ENCODE results near the gene GLB1L2.

Gene GLB1L2

DNA sequence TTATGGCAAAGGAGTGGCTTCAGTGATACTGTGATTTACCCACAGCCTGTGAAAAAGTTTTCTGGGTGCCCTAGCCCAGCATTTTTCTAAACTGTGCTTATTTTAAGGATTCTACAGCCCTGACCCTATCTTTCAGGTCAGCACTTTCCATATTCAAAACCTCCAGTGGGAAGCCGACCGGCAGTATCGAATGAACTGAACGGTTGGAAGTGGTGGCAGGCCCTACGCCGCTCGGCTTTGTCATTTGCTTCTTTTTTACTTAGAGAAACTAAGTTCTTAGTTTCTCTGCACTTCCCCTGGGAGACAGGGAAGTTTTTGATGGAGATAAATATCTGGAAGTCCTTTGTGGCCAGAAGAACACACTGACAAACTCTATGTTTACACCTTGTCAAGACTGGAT, 994 bp downstream of the GLB1L2 start:
- no peaks in the 10 kb centered on the region for H3K27me3 Mint-ChIP-seq
- peaks cover 18% of the 10 kb centered on the region for H3K4me1 Mint-ChIP-seq
- no peak for DNase-seq (ENCODE audit: low spot score in 2 of 2)
- no peak for ATAC-seq (replicated peaks; ENCODE audit: extremely low read depth, poor library complexity, severe bottlenecking)
- no peaks in the 10 kb centered on the region for H3K9me3 Mint-ChIP-seq
- H3K36me3 Mint-ChIP-seq (ENCODE audit: insufficient read depth): peaks cover 2% of the 10 kb centered on the region
- H3K4me3 Mint-ChIP-seq: peak overlapping the region; percentile 80
- H3K27ac Mint-ChIP-seq (ENCODE audit: low read depth): peak overlapping the region; percentile 64

- ATAC-seq (replicated peaks; ENCODE audit: extremely low read depth, poor library complexity, severe bottlenecking) (no peak), DNase-seq (ENCODE audit: low spot score in 2 of 2) (no peak)
- Mint-ChIP-seq H3K36me3 (ENCODE audit: insufficient read depth) (peaks cover 2% of the 10 kb centered on the region), H3K27me3 (no peaks in the 10 kb centered on the region), H3K9me3 (no peaks in the 10 kb centered on the region), H3K27ac (ENCODE audit: low read depth) (no peak overlapping the region), H3K4me3 (peak overlapping the region; percentile 80), H3K4me1 (peaks cover 18% of the 10 kb centered on the region)
These were observed 1.5 kb downstream of the GLB1L2 start for GRCh38 chr11:134333312-134333711.

GRCh38 chr11:134333946-134334345, 2.2 kb downstream of the GLB1L2 start:
- Mint-ChIP-seq H3K27me3 (no peaks in the 10 kb centered on the region), H3K9me3 (no peaks in the 10 kb centered on the region), H3K4me3 (no peak overlapping the region), H3K27ac (ENCODE audit: low read depth) (no peak overlapping the region), H3K36me3 (ENCODE audit: insufficient read depth) (peaks cover 2% of the 10 kb centered on the region), H3K4me1 (peaks cover 18% of the 10 kb centered on the region)
- DNase-seq (ENCODE audit: low spot score in 2 of 2) (no peak), ATAC-seq (replicated peaks; ENCODE audit: extremely low read depth, poor library complexity, severe bottlenecking) (no peak)

- H3K27me3 Mint-ChIP-seq: no peaks in the 10 kb centered on the region
- peaks cover 18% of the 10 kb centered on the region for H3K4me1 Mint-ChIP-seq
- H3K27ac Mint-ChIP-seq (ENCODE audit: low read depth): no peak overlapping the region
- H3K36me3 Mint-ChIP-seq (ENCODE audit: insufficient read depth): peaks cover 2% of the 10 kb centered on the region
- no peak for DNase-seq (ENCODE audit: low spot score in 2 of 2)
- ATAC-seq (replicated peaks; ENCODE audit: extremely low read depth, poor library complexity, severe bottlenecking): no peak
- H3K9me3 Mint-ChIP-seq: no peaks in the 10 kb centered on the region
- no peak overlapping the region for H3K4me3 Mint-ChIP-seq
These were observed 3.2 kb downstream of the GLB1L2 start for GRCh38 chr11:134334796-134335571.

GRCh38 chr11:134337051-134337450, 5.3 kb downstream of the GLB1L2 start:
- no peak for DNase-seq (ENCODE audit: low spot score in 2 of 2)
- Mint-ChIP-seq H3K4me3 (no peak overlapping the region), H3K4me1 (peaks cover 9% of the 10 kb centered on the region), H3K27me3 (no peaks in the 10 kb centered on the region), H3K36me3 (ENCODE audit: insufficient read depth) (peaks cover 2% of the 10 kb centered on the region), H3K9me3 (no peaks in the 10 kb centered on the region), H3K27ac (ENCODE audit: low read depth) (no peak overlapping the region)
- no peak for ATAC-seq (replicated peaks; ENCODE audit: extremely low read depth, poor library complexity, severe bottlenecking)

DNA sequence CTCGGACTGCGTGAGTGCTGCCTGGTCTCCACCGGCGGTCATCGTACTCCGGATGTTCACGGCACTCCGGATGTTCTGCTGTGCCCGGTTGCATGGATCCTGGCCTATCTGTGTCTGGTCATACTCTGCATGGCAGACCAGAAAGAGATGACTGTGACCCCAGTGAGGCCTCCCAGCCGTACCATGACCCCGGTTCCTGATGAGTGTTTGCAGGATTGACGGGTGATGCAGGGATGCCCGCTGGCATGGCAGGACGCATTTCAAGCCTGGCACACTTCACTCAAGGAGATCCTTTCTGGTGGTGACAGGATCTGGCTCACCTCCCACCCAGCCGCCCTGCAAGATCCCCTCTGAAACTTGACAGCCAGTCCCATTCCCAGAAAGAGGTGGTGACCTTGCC, 6.3 kb downstream of the GLB1L2 start:
- Mint-ChIP-seq H3K27ac (ENCODE audit: low read depth) (no peak overlapping the region), H3K4me1 (peaks cover 2% of the 10 kb centered on the region), H3K9me3 (no peaks in the 10 kb centered on the region), H3K27me3 (no peaks in the 10 kb centered on the region), H3K36me3 (ENCODE audit: insufficient read depth) (no peaks in the 10 kb centered on the region), H3K4me3 (no peak overlapping the region)
- DNase-seq (ENCODE audit: low spot score in 2 of 2): no peak
- ATAC-seq (replicated peaks; ENCODE audit: extremely low read depth, poor library complexity, severe bottlenecking): no peak

GRCh38 chr11:134338654-134339053, 6.9 kb downstream of the GLB1L2 start:
- H3K4me1 Mint-ChIP-seq: no peaks in the 10 kb centered on the region
- no peaks in the 10 kb centered on the region for H3K9me3 Mint-ChIP-seq
- no peaks in the 10 kb centered on the region for H3K27me3 Mint-ChIP-seq
- ATAC-seq (replicated peaks; ENCODE audit: extremely low read depth, poor library complexity, severe bottlenecking): no peak
- H3K27ac Mint-ChIP-seq (ENCODE audit: low read depth): no peak overlapping the region
- DNase-seq (ENCODE audit: low spot score in 2 of 2): no peak
- no peak overlapping the region for H3K4me3 Mint-ChIP-seq
- H3K36me3 Mint-ChIP-seq (ENCODE audit: insufficient read depth): no peaks in the 10 kb centered on the region

DNA sequence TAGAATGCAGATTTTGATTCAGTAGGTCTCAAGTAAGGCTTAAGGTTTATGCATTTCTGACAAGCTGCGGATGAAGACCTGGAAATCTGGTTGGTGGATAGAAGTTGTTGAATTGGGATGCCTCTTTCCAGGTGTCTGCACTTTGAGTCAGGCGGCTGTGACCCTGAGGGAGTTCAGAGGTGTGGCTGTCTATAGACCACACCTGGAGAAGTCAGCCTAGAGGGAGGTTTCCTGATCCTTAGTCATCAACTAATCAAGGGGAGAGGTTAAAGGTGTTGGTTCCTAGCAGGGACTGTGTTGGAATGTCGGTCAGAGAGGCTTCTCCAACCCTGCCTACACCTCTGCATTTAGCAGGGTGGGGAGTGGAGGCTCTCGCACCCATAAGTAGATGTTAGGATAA, 8.0 kb downstream of the GLB1L2 start:
- Mint-ChIP-seq H3K27ac (ENCODE audit: low read depth) (no peak overlapping the region), H3K36me3 (ENCODE audit: insufficient read depth) (no peaks in the 10 kb centered on the region), H3K9me3 (no peaks in the 10 kb centered on the region), H3K27me3 (no peaks in the 10 kb centered on the region), H3K4me3 (no peak overlapping the region), H3K4me1 (no peaks in the 10 kb centered on the region)
- ATAC-seq (replicated peaks; ENCODE audit: extremely low read depth, poor library complexity, severe bottlenecking) (no peak), DNase-seq (ENCODE audit: low spot score in 2 of 2) (no peak)

DNA sequence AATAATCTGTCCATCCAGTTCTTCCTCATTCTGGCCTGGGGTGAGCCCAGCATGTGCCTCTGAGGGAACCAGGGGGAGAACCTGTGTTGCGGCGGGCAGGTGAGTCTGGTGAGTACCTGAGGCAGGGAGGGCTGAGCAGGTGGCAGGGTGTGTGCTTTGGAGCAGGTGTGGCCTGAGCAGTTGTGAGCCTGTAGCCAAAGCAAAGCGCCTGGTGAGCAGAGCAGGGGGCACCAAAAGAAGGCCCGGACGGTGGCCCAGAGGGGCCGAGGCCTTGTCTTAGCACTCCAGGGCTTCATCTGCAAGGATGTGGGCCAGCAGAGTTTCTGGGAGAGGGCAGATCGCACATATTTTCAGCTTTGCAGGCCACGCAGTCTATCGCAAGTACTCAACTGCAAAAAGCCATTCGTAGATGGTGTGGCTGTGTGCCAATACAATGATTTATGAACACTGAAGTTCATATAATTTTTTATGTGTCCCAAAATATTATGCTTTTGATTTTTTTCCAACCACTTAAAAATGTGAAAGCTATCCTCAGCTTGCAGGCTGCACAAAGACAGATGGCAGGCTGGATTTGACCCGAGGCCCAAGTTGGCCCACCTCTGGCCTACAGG, 8.7 kb downstream of the GLB1L2 start:
- no peaks in the 10 kb centered on the region for H3K27me3 Mint-ChIP-seq
- H3K36me3 Mint-ChIP-seq (ENCODE audit: insufficient read depth): no peaks in the 10 kb centered on the region
- DNase-seq (ENCODE audit: low spot score in 2 of 2) (no peak), ATAC-seq (replicated peaks; ENCODE audit: extremely low read depth, poor library complexity, severe bottlenecking) (no peak)
- H3K27ac Mint-ChIP-seq (ENCODE audit: low read depth): no peak overlapping the region
- H3K9me3 Mint-ChIP-seq: no peaks in the 10 kb centered on the region
- no peak overlapping the region for H3K4me3 Mint-ChIP-seq
- H3K4me1 Mint-ChIP-seq: no peaks in the 10 kb centered on the region

- DNase-seq (ENCODE audit: low spot score in 2 of 2) (no peak), ATAC-seq (replicated peaks; ENCODE audit: extremely low read depth, poor library complexity, severe bottlenecking) (no peak)
- Mint-ChIP-seq H3K27ac (ENCODE audit: low read depth) (no peak overlapping the region), H3K4me3 (no peak overlapping the region), H3K4me1 (peaks cover 2% of the 10 kb centered on the region), H3K36me3 (ENCODE audit: insufficient read depth) (no peaks in the 10 kb centered on the region), H3K9me3 (no peaks in the 10 kb centered on the region), H3K27me3 (no peaks in the 10 kb centered on the region)
These were observed 10.2 kb downstream of the GLB1L2 start for GRCh38 chr11:134341805-134342571.

DNA sequence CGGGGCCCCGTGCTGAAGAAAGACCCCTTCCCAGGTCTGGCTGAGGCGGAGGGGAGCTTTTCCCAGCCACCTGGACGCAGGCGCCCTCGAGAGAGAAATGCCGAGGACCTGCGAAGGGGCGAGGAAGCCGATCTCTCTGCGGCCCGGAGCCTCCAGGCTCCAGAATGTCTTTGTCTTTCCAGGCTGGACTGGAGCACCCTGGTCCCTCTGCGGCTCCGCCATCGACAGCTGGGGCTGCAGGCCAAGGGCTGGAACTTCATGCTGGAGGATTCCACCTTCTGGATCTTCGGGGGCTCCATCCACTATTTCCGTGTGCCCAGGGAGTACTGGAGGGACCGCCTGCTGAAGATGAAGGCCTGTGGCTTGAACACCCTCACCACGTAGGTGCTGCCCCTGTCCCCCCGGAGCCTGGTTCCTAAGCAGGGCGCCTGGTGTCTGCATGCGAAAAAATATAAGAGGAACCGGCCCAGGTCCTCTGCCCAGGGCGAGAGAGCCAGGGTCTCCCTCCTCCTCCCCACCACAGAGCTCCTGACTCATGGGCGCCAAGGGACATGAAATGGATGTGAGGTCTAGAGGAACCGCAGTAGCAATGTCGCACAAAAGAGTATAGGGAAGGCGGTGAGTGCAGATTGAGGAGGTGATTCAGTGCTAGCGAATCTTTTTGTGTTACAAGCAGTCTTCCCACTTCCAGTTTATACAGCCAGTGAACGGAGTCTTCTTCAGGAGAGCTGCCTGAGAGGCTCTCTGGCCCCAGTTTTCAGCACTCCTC, 11.0 kb downstream of the GLB1L2 start:
- DNase-seq (ENCODE audit: low spot score in 2 of 2) (no peak), ATAC-seq (replicated peaks; ENCODE audit: extremely low read depth, poor library complexity, severe bottlenecking) (no peak)
- H3K36me3 Mint-ChIP-seq (ENCODE audit: insufficient read depth): peaks cover 1% of the 10 kb centered on the region
- no peaks in the 10 kb centered on the region for H3K9me3 Mint-ChIP-seq
- H3K4me1 Mint-ChIP-seq: peaks cover 9% of the 10 kb centered on the region
- no peak overlapping the region for H3K4me3 Mint-ChIP-seq
- H3K27ac Mint-ChIP-seq (ENCODE audit: low read depth): no peak overlapping the region
- no peaks in the 10 kb centered on the region for H3K27me3 Mint-ChIP-seq

DNA sequence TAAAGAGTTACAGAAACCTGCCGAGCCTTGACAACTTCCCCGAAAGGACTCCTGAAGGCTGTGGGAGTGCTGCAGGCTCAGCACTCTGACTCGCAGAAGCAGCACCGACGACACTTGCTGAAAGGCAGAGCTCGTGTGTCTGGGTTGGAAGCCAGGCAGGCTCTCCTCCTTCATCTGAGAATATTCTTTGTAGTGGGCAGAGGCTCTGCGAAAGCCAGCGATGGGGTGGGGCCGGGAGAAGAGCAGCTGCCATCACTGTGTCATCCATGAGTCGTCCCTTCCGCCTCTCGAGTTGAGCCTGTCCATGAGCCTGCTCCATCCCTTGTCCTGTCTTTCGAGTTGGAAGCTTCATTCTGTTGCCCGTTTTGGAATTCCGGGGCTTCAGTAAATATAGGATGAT, 11.9 kb downstream of the GLB1L2 start:
- ATAC-seq (replicated peaks; ENCODE audit: extremely low read depth, poor library complexity, severe bottlenecking) (no peak), DNase-seq (ENCODE audit: low spot score in 2 of 2) (peak in 1 of 2 donors; percentile 4)
- H3K4me1 Mint-ChIP-seq: peaks cover 9% of the 10 kb centered on the region
- H3K4me3 Mint-ChIP-seq: no peak overlapping the region
- H3K27ac Mint-ChIP-seq (ENCODE audit: low read depth): no peak overlapping the region
- no peaks in the 10 kb centered on the region for H3K9me3 Mint-ChIP-seq
- H3K27me3 Mint-ChIP-seq: no peaks in the 10 kb centered on the region
- peaks cover 1% of the 10 kb centered on the region for H3K36me3 Mint-ChIP-seq (ENCODE audit: insufficient read depth)
